GM18907 (cell line): ENCODE results near the gene ESD.
"Not testable (repeated sequence)": the region's sequence is repeated elsewhere in the genome, so short reads cannot be mapped to it uniquely, and the experiment has no call there.

ENCODE experiments used
- ATAC-seq: cut with Tn5 transposase; IDR thresholded peaks from one replicate; pipeline ENCODE4 v1.9.1; 2021; ENCODE audit warnings: mild to moderate bottlenecking, moderate library complexity; ENCODE audit not compliant: unreplicated experiment

ESD gene

GRCh38 chr13:46796515-46797474, at the start of gene ESD:
TSS of gene ESD (minus strand) at chr13:46797161. CDS start at chr13:46791413, 5,748 bp downstream.
- peak; percentile 91 for ATAC-seq

GRCh38 chr13:46846726-46847125, 49.8 kb upstream of the ESD start:
- ATAC-seq: no peak

DNA sequence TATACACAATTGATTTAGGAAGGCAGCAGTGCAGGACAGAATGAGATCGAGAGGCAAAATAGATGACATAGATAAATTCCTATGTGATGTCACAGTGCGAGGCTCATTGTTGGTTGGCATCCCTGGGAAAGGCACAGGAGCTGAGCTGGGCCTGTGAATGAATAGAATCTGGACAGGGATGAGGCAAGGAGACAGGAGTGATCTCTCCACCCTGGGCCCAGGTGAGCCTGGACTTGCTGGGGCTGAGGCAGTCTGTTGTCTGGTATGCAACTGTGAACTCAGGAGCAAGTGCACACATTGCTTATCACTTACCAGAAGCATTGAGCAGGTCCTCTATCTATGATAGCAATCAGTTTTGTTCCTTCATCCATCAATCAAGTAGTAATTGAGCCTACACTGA, 48.2 kb upstream of the ESD start:
- ATAC-seq: no peak

- no peak for ATAC-seq
Observed at GRCh38 chr13:46844431-46844830, 47.5 kb upstream of the ESD start.

DNA sequence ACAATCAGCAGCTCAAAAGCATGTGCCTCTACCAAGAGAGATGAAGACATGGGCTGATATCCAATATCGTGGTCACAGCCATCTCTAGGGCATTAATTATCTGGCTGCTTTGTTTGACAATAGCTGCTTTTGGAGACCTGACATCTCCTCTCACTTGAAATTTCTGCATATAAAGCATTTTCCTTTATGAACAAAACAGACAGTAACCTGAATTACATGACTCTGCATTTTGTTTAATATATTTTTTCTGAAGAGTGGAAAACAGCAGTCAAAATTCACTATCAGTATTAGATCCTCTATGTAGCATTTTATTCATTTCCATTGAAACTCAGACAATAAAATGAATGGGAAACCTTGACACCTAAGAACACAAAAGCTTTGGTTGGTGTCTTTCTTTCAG, 42.4 kb upstream of the ESD start:
- ATAC-seq: no peak

- no peak for ATAC-seq
Observed at GRCh38 chr13:46834657-46835056, 37.7 kb upstream of the ESD start.

DNA sequence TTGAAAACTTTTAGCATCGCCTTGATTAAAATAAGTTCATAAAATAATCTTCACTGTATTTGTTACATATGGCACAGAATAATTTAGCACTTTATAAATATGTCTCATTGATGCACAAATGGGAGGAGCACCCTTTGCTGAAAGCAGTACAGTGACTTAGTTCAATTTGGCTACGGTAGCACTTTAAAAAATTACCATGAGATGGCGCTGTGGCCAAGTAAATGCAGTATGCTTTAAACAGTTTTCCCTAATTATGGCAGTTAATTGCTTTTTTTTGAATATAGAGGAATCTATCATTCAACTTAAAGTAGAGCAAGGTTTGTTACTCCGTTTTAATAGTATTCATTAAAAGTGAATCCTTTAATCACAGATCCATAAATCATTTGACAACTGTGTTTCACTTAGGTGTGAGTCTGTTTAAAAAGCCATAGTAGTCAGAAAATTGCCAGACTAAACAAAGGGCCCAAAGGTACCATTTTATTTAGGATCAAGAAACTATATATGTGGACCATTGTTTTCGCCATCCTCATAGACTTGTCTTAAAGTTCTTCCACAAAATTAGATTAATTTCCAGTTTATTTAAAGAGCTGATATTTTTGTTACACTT, 34.7 kb upstream of the ESD start:
- no peak for ATAC-seq

DNA sequence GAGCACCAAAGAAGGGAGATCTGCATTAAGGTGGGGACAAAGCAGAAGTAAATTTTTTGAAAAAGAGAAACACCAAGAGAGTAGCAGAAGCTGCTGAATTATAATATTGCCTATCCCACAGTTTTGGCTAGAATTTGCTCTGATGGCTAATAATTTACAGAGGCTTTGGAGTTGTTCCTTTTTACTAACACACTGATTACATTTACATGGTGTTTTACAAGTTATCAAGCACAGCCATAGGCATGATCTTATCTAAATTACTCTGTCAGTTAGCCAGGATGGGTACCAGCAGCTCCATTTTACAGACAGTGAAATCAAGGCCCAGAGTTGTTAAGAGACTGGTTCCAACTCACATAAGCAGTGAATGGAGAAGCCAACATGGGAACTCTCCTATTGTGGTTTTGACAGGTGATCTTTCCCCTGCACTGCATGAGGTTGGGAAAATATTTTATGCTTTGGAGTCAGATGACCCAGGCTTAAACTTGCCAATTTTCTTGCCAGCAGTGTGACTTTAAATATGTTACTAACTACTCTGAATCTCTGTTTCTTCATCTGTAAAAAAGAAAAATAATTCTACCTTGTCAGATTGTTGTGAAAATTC, 33.5 kb upstream of the ESD start:
- ATAC-seq: no peak

- no peak for ATAC-seq
Observed at GRCh38 chr13:46822551-46822950, 25.6 kb upstream of the ESD start.

DNA sequence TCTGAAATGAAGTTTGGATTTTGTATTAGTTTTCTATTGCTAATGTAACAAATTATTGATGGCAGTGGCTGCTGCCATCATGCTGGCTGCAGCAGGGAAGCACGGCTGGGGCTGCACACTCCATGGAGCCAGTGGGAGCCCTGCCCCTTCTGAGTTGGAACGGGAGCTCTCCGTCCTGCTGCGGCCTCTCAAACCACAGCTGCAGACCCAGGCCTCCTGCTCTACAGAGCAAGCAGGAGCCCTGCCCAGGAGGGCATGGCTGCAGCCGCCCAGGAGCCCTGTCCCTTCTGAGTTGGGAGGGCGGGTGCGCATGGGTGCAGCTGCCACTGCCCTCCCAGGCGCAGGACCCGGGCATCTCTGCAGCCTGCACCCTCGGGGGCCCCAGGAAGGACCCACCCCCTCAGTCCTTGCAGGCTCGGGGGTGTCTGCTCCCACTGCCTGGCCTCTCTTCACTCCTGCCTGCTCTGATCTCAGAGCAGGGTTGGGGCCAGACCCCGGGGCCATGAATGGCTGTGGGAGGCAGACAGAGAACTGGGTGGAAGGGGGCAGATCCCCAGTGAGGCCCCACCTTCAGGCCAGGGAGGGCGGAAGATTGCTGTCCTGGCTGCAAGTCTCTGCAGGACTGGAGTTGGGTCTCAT, 21.0 kb upstream of the ESD start:
- no peak for ATAC-seq

- no peak for ATAC-seq
Observed at GRCh38 chr13:46817095-46817494, 20.1 kb upstream of the ESD start.

- ATAC-seq: no peak
Observed at GRCh38 chr13:46816371-46816770, 19.4 kb upstream of the ESD start.

- no peak for ATAC-seq
Observed at GRCh38 chr13:46812301-46812797, 15.4 kb upstream of the ESD start.

DNA sequence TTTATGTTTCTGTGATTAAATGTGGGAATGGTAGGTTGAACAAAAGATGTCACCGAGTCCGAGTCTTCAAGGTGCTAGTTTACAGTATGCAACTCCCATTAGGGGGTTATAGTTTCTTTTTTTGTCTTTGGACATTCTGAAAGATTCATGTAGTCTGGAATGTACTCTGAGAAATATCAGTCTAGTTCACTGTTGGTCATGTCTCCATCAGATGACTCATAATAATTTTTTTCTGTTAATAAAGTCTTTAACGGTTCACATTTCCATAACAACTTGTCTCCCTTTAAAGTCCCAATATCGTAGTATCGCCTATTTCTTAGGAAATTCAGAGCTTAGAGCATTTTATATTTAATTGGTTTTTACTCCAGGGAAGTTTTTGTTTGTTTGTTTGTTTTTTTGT, 13.5 kb upstream of the ESD start:
- ATAC-seq: no peak

DNA sequence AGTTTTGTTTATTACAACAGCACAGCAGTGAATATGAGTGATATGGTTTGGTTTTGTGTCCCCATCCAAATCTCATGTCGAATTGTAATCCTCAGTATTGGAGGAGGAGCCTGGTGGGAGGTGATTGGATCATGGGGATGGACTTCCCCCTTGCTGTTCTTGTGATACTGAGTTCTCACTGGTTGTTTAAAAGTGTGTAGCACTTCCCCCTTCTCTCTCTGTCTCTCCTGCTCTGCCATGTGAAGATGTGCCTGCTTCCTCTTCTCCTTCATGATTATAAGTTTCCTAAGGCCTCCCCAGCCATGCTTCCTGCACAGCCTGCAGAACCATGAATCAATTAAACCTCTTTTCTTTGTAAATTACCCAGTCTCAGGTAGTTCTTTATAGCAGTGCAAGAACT, 8.0 kb upstream of the ESD start:
- not testable (repeated sequence) for ATAC-seq

- ATAC-seq: no peak
Observed at GRCh38 chr13:46804391-46804815, 7.4 kb upstream of the ESD start.

GRCh38 chr13:46803586-46803985, 6.6 kb upstream of the ESD start:
- no peak for ATAC-seq

GRCh38 chr13:46801858-46802257, 4.9 kb upstream of the ESD start:
- no peak for ATAC-seq

DNA sequence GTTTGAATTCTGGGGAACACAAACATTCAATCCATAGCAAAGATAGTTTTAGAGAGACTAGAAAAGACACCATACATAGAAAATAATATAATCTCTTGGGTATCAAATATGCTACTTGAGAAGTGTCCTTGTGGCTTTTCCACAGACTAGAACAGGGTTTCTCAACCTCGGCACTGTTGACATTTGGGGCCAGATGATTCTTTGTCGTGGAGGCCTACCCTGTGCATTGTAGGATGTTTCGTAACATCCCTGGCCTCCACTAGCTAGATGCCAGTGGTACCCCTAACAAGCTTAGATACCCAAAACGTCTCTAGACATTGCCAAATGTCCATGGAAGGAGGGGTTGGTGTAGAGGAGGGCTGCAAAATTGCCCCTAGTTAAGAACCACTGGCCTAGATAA, 2.2 kb upstream of the ESD start:
- ATAC-seq: no peak

- no peak for ATAC-seq
Observed at GRCh38 chr13:46797501-46798237, 708 bp upstream of the ESD start.

DNA sequence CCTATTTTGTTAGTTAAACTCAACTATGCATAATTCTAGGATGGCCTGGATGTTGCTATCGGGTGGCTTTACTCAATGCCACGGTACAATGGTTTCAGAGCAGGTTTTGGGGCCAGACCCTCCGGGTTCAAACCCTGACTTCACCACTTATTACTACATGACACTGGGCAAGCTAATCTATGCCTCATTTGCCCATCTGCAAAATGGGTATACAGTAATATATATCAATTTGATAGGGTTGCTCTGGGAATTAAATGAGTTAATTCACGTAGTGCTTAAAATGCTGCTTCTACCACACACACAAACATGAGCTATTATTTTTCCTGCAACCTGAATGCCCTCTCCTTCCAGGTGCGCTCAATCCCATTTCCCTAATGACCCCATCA, 839 bp downstream of the ESD start:
- ATAC-seq: no peak
